ENCODE data around the gene ZNF716. TPM values are rescaled to one million over a fixed set of nuclear protein-coding genes. Genes with fewer than 3 reads are reported as not detected.

Gene ZNF716
- total RNA-seq, 1 experiment from 2014 or later, result not detected

GRCh38 chr7:57412168-57412567 lies 37.8 kb upstream of the ZNF716 start:
- no peaks in the 10 kb centered on the region for H3K9me2 ChIP-seq (ENCODE audit: insufficient read depth)
- H3K9me3 ChIP-seq (ENCODE audit: control insufficient read depth in 1 of 2, insufficient read depth in 1 of 2, low read depth in 1 of 2, low read length in 2 of 2), result no peaks in the 10 kb centered on the region; a peak in 1 of 4 replicates
- H3K4me2 ChIP-seq (ENCODE audit: low read length), result no peak overlapping the region
- POLR2A ChIA-PET, result no interaction called here
- no TSS peak for BruUV-seq (replicated peaks)
- H3K36me3 ChIP-seq (ENCODE audit: control insufficient read depth in 1 of 2, insufficient read depth in 2 of 2, low read length in 2 of 2), result no peaks in the 10 kb centered on the region
- intact Hi-C loops (cut with micrococcal nuclease), result no loop called here
- no peaks in the 10 kb centered on the region for H3K4me1 ChIP-seq (ENCODE audit: control insufficient read depth in 1 of 2, insufficient read depth in 2 of 2, low read length in 2 of 2)
- no peak overlapping the region for H3K9ac ChIP-seq (ENCODE audit: low read length)
- no peak for ATAC-seq
- H4K20me1 ChIP-seq (ENCODE audit: insufficient read depth), result no peaks in the 10 kb centered on the region
- RAD21 ChIA-PET (ENCODE audit: low non-redundant PET in 1 of 2, low total read pairs in 2 of 2, uncharacterized antibody in 2 of 2, unreplicated experiment in 2 of 2), result no interaction called here
- CTCF ChIA-PET, result no interaction called here
- H3K4me3 ChIP-seq (replicated peaks in 1 of 2; ENCODE audit: low read depth in 1 of 2, low read length in 2 of 2), result no peak overlapping the region
- H3K27me3 ChIP-seq (ENCODE audit: insufficient read depth, low read length), result no peaks in the 10 kb centered on the region
- no peak for DNase-seq (ENCODE audit: low read depth, low spot score)
- TF ChIP-seq REST (IDR thresholded peaks at IDR 0.05; ENCODE audit: low read depth), result no peak
- TF ChIP-seq SRF (IDR thresholded peaks at IDR 0.05; ENCODE audit: low read depth), result no peak
- TF ChIP-seq CBX3 (IDR thresholded peaks at IDR 0.05; ENCODE audit: low read depth), result no peak
- no peak for TF ChIP-seq ELF1 (IDR thresholded peaks at IDR 0.05; ENCODE audit: borderline replicate concordance, low read depth)
- TF ChIP-seq EZH2 (IDR thresholded peaks at IDR 0.05), result no peak
- no peak for TF ChIP-seq ZNF274 (IDR thresholded peaks at IDR 0.05; ENCODE audit: low read depth, low read length)
- TF ChIP-seq, protein P1, sequence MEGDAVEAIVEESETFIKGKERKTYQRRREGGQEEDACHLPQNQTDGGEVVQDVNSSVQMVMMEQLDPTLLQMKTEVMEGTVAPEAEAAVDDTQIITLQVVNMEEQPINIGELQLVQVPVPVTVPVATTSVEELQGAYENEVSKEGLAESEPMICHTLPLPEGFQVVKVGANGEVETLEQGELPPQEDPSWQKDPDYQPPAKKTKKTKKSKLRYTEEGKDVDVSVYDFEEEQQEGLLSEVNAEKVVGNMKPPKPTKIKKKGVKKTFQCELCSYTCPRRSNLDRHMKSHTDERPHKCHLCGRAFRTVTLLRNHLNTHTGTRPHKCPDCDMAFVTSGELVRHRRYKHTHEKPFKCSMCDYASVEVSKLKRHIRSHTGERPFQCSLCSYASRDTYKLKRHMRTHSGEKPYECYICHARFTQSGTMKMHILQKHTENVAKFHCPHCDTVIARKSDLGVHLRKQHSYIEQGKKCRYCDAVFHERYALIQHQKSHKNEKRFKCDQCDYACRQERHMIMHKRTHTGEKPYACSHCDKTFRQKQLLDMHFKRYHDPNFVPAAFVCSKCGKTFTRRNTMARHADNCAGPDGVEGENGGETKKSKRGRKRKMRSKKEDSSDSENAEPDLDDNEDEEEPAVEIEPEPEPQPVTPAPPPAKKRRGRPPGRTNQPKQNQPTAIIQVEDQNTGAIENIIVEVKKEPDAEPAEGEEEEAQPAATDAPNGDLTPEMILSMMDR (IDR thresholded peaks at IDR 0.05 in 2 of 3, conservative IDR thresholded peaks at IDR 0.05 in 1 of 3; ENCODE audit: borderline replicate concordance in 1 of 3, insufficient read depth in 1 of 3, low read depth in 2 of 3, low read length in 2 of 3), result no peak
- no peak for TF ChIP-seq YY1 (IDR thresholded peaks at IDR 0.05; ENCODE audit: extremely low read depth, insufficient replicate concordance, low read depth, low read length)
- TF ChIP-seq POLR2A (IDR thresholded peaks at IDR 0.05; ENCODE audit: borderline replicate concordance, extremely low read depth, insufficient read depth, insufficient read length), result no peak
- TF ChIP-seq SIN3A (IDR thresholded peaks at IDR 0.05; ENCODE audit: low read depth), result no peak
- TF ChIP-seq SP1 (IDR thresholded peaks at IDR 0.05; ENCODE audit: low read depth), result no peak
- TF ChIP-seq ZFX (IDR thresholded peaks at IDR 0.05), result no peak
- no peak for TF ChIP-seq EGR1 (IDR thresholded peaks at IDR 0.05; ENCODE audit: low read depth)
- TF ChIP-seq, protein P2, sequence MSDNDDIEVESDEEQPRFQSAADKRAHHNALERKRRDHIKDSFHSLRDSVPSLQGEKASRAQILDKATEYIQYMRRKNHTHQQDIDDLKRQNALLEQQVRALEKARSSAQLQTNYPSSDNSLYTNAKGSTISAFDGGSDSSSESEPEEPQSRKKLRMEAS (IDR thresholded peaks at IDR 0.05), result no peak
- no peak for TF ChIP-seq EZH2phosphoT487 (IDR thresholded peaks at IDR 0.05; ENCODE audit: borderline replicate concordance)
- TF ChIP-seq ATF3 (IDR thresholded peaks at IDR 0.05), result no peak
- no peak for TF ChIP-seq FOSL1 (IDR thresholded peaks at IDR 0.05; ENCODE audit: low read depth)
- TF ChIP-seq JUND (IDR thresholded peaks at IDR 0.05), result no peak
- no peak overlapping the region for H2AFZ ChIP-seq (ENCODE audit: low read depth, low read length, poor library complexity, severe bottlenecking)
- no peaks in the 10 kb centered on the region for H3K79me2 ChIP-seq (ENCODE audit: insufficient read depth, low read length)
- no peak overlapping the region for H3K27ac ChIP-seq (ENCODE audit: low read depth, low read length)

All from HCT116 (cell line).